ENCODE results near the gene ZNF217. TPM values are rescaled to one million over a fixed set of nuclear protein-coding genes. Genes with fewer than 3 reads are reported as not detected.
A peak's percentile ranks its signal among the peaks of the same experiment; 100 is the strongest.

Gene ZNF217
- total RNA-seq, 1 donor from 2014 or later: 5.4 TPM

DNA sequence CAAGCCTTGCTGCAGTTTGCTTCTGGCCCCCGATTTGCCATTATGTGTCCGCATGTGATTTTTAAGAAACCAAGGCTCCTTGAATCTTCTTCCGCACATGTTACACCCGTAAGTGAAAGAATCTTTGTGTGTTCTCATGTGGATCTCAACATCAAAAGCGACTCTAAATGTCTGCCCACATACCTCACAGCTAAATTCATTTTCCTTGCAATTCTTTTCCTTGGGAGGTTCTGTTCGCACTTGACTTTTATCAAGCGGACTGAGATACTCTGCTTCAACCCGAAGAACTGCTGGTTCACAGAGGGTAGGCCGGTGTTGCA, 11.4 kb downstream of the ZNF217 start:
- no peak overlapping the region for H3K4me3 ChIP-seq
- TF ChIP-seq, protein P1, sequence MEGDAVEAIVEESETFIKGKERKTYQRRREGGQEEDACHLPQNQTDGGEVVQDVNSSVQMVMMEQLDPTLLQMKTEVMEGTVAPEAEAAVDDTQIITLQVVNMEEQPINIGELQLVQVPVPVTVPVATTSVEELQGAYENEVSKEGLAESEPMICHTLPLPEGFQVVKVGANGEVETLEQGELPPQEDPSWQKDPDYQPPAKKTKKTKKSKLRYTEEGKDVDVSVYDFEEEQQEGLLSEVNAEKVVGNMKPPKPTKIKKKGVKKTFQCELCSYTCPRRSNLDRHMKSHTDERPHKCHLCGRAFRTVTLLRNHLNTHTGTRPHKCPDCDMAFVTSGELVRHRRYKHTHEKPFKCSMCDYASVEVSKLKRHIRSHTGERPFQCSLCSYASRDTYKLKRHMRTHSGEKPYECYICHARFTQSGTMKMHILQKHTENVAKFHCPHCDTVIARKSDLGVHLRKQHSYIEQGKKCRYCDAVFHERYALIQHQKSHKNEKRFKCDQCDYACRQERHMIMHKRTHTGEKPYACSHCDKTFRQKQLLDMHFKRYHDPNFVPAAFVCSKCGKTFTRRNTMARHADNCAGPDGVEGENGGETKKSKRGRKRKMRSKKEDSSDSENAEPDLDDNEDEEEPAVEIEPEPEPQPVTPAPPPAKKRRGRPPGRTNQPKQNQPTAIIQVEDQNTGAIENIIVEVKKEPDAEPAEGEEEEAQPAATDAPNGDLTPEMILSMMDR (IDR thresholded peaks at IDR 0.05; ENCODE audit: borderline replicate concordance): no peak
- H3K9me3 ChIP-seq (replicated peaks): no peaks in the 10 kb centered on the region
- peaks cover 95% of the 10 kb centered on the region for H3K4me1 ChIP-seq
- H3K27ac ChIP-seq (replicated peaks): peak overlapping the region; percentile 66
- DNase-seq: no peak
- no peaks in the 10 kb centered on the region for H3K27me3 ChIP-seq (ENCODE audit: low read depth)
- intact Hi-C loops (cut with micrococcal nuclease): no loop called here
- H3K36me3 ChIP-seq: peaks cover 27% of the 10 kb centered on the region

GRCh38 chr20:53581444-53582250, 12.0 kb downstream of the ZNF217 start:
- no peak overlapping the region for H3K4me3 ChIP-seq
- H3K4me1 ChIP-seq: peaks cover 89% of the 10 kb centered on the region
- peak overlapping the region; percentile 66 for H3K27ac ChIP-seq (replicated peaks)
- DNase-seq: no peak
- peaks cover 33% of the 10 kb centered on the region for H3K36me3 ChIP-seq
- TF ChIP-seq, protein P1 (IDR thresholded peaks at IDR 0.05; ENCODE audit: borderline replicate concordance): no peak
- no peaks in the 10 kb centered on the region for H3K27me3 ChIP-seq (ENCODE audit: low read depth)
- intact Hi-C loops (cut with micrococcal nuclease): no loop called here
- H3K9me3 ChIP-seq (replicated peaks): no peaks in the 10 kb centered on the region

GRCh38 chr20:53580376-53581111, 13.1 kb downstream of the ZNF217 start:
- TF ChIP-seq, protein P1 (IDR thresholded peaks at IDR 0.05; ENCODE audit: borderline replicate concordance): peak; percentile 32
- Histone ChIP-seq H3K27me3 (ENCODE audit: low read depth) (no peaks in the 10 kb centered on the region), H3K36me3 (peaks cover 44% of the 10 kb centered on the region), H3K9me3 (replicated peaks) (no peaks in the 10 kb centered on the region), H3K27ac (replicated peaks) (peak overlapping the region; percentile 66), H3K4me1 (peaks cover 78% of the 10 kb centered on the region), H3K4me3 (peak overlapping the region; percentile 29)
- no peak for DNase-seq
- intact Hi-C loops (cut with micrococcal nuclease): no loop called here

GRCh38 chr20:53579581-53580375, 13.9 kb downstream of the ZNF217 start:
- DNase-seq: no peak
- Histone ChIP-seq H3K4me3 (peak overlapping the region; percentile 29), H3K4me1 (peaks cover 71% of the 10 kb centered on the region), H3K9me3 (replicated peaks) (no peaks in the 10 kb centered on the region), H3K36me3 (peaks cover 52% of the 10 kb centered on the region), H3K27me3 (ENCODE audit: low read depth) (no peaks in the 10 kb centered on the region), H3K27ac (replicated peaks) (peak overlapping the region; percentile 66)
- TF ChIP-seq, protein P1 (IDR thresholded peaks at IDR 0.05; ENCODE audit: borderline replicate concordance): no peak
- intact Hi-C loops (cut with micrococcal nuclease): loop anchor here (5.0 to 10.0 kb wide), 2 partner anchors 363 to 485 kb away; no protein-coding TSS in a partner anchor

- no peak for DNase-seq
- TF ChIP-seq, protein P1 (IDR thresholded peaks at IDR 0.05; ENCODE audit: borderline replicate concordance): no peak
- Histone ChIP-seq H3K27ac (replicated peaks) (peak overlapping the region; percentile 66), H3K4me1 (peaks cover 65% of the 10 kb centered on the region), H3K36me3 (peaks cover 57% of the 10 kb centered on the region), H3K9me3 (replicated peaks) (no peaks in the 10 kb centered on the region), H3K4me3 (peak overlapping the region; percentile 29), H3K27me3 (ENCODE audit: low read depth) (no peaks in the 10 kb centered on the region)
- intact Hi-C loops (cut with micrococcal nuclease): loop anchor here (5.0 to 10.0 kb wide), 2 partner anchors 363 to 486 kb away; no protein-coding TSS in a partner anchor
Observed at GRCh38 chr20:53579266-53579580, 14.4 kb downstream of the ZNF217 start.

Measured in left ventricle myocardium inferior (tissue), 1 donor.